ACC112 (cell line): ENCODE measurements around the gene FAT1.

Experiments
- H2AFZ ChIP-seq: fragments of 200-600 bp; sonication (generic); one replicate; pipeline ENCODE4 v1.6.0; 2017; ENCODE audit warnings: antibody characterized with exemption, low read length; ENCODE audit not compliant: unreplicated experiment
- H3K27ac ChIP-seq: fragments of 200-600 bp; sonication (generic); 2 replicates; pipeline ENCODE4 v1.5.1; 2014; ENCODE audit warnings: low read depth, mild to moderate bottlenecking, antibody characterized with exemption, low read length, moderate library complexity
- H3K27me3 ChIP-seq: fragments of 200-600 bp; sonication (generic); 2 replicates; pipeline ENCODE4 v1.6.1; 2014; ENCODE audit warnings: mild to moderate bottlenecking, antibody characterized with exemption, low read length, moderate library complexity, mixed read lengths; ENCODE audit not compliant: insufficient read depth
- H3K36me3 ChIP-seq: fragments of 200-600 bp; sonication (generic); 2 replicates; pipeline ENCODE4 v1.6.1; 2016; ENCODE audit warnings: mild to moderate bottlenecking, antibody characterized with exemption, low read length, moderate library complexity, mixed read lengths; ENCODE audit not compliant: insufficient read depth
- H3K4me1 ChIP-seq: fragments of 200-600 bp; sonication (generic); one replicate; pipeline ENCODE4 v1.6.1; 2016; ENCODE audit warnings: low read length, mixed read lengths; ENCODE audit not compliant: insufficient read depth, unreplicated experiment, control insufficient read depth
- H3K4me3 ChIP-seq: fragments of 200-600 bp; sonication (generic); 2 replicates; pipeline ENCODE4 v1.5.1; 2014; ENCODE audit warnings: mild to moderate bottlenecking, low read depth, low read length
- H3K79me2 ChIP-seq: fragments of 200-600 bp; sonication (generic); one replicate; pipeline ENCODE4 v1.6.0; 2016; ENCODE audit warnings: low read length; ENCODE audit not compliant: control insufficient read depth, unreplicated experiment, insufficient read depth

The FAT1 gene

GRCh38 chr4:186723292-186724057, at the start of gene FAT1:
FAT1 (minus strand) TSS chr4:186723856; CDS start chr4:186709827, 14,029 bp downstream.
- H3K27ac ChIP-seq: peak within 1 kb of the TSS; percentile 57
- peaks cover 70% of the 10 kb centered on the region for H3K79me2 ChIP-seq
- H3K27me3 ChIP-seq: no peaks in the 10 kb centered on the region

GRCh38 chr4:186772936-186773487, 49.4 kb upstream of the FAT1 start:
- Histone ChIP-seq H3K27me3 (no peaks in the 10 kb centered on the region), H3K4me1 (peaks cover 18% of the 10 kb centered on the region), H2AFZ (no peak overlapping the region), H3K27ac (no peak overlapping the region), H3K36me3 (no peaks in the 10 kb centered on the region), H3K79me2 (no peaks in the 10 kb centered on the region), H3K4me3 (no peak overlapping the region)

More at GRCh38 chr4:186723292-186724057, at the start of gene FAT1:
- Histone ChIP-seq H3K4me1 (peaks cover 18% of the 10 kb centered on the region), H3K36me3 (no peaks in the 10 kb centered on the region; the same call in 1 of the 2 replicates), H2AFZ (peak within 1 kb of the TSS; percentile 83), H3K4me3 (peak within 1 kb of the TSS; percentile 73)

- Histone ChIP-seq H3K27me3 (no peaks in the 10 kb centered on the region), H3K36me3 (no peaks in the 10 kb centered on the region), H3K4me1 (peaks cover 18% of the 10 kb centered on the region), H3K4me3 (no peak overlapping the region), H2AFZ (peak overlapping the region; percentile 30), H3K27ac (peak overlapping the region; percentile 72), H3K79me2 (no peaks in the 10 kb centered on the region)
These were observed 48.0 kb upstream of the FAT1 start for GRCh38 chr4:186771624-186772023.

- no peak overlapping the region for H2AFZ ChIP-seq
- no peaks in the 10 kb centered on the region for H3K79me2 ChIP-seq
- no peaks in the 10 kb centered on the region for H3K27me3 ChIP-seq
- peak overlapping the region; percentile 72 for H3K27ac ChIP-seq
- peaks cover 21% of the 10 kb centered on the region for H3K4me1 ChIP-seq
- no peaks in the 10 kb centered on the region for H3K36me3 ChIP-seq
- peak overlapping the region; percentile 28; the same call in 1 of the 2 replicates for H3K4me3 ChIP-seq
These were observed 47.0 kb upstream of the FAT1 start for GRCh38 chr4:186770481-186771175.

GRCh38 chr4:186767794-186768193, 44.1 kb upstream of the FAT1 start:
- Histone ChIP-seq H2AFZ (no peak overlapping the region), H3K36me3 (no peaks in the 10 kb centered on the region), H3K27ac (no peak overlapping the region), H3K79me2 (no peaks in the 10 kb centered on the region), H3K4me3 (no peak overlapping the region), H3K4me1 (peaks cover 31% of the 10 kb centered on the region), H3K27me3 (no peaks in the 10 kb centered on the region)

GRCh38 chr4:186765673-186766546, 42.3 kb upstream of the FAT1 start:
- Histone ChIP-seq H3K36me3 (no peaks in the 10 kb centered on the region), H3K27me3 (no peaks in the 10 kb centered on the region), H3K4me3 (peak overlapping the region; percentile 24; the same call in 1 of the 2 replicates), H3K79me2 (no peaks in the 10 kb centered on the region), H2AFZ (peak overlapping the region; percentile 35), H3K4me1 (peaks cover 23% of the 10 kb centered on the region), H3K27ac (peak overlapping the region; percentile 60; the same call in 1 of the 2 replicates)

GRCh38 chr4:186765138-186765537, 41.5 kb upstream of the FAT1 start:
- H3K27me3 ChIP-seq: no peaks in the 10 kb centered on the region
- H3K4me1 ChIP-seq: peaks cover 20% of the 10 kb centered on the region
- peak overlapping the region; percentile 24 for H3K4me3 ChIP-seq
- H2AFZ ChIP-seq: peak overlapping the region; percentile 54
- peak overlapping the region; percentile 60 for H3K27ac ChIP-seq
- H3K79me2 ChIP-seq: no peaks in the 10 kb centered on the region
- H3K36me3 ChIP-seq: no peaks in the 10 kb centered on the region

- Histone ChIP-seq H2AFZ (peak overlapping the region; percentile 54), H3K36me3 (no peaks in the 10 kb centered on the region), H3K79me2 (no peaks in the 10 kb centered on the region), H3K4me3 (no peak overlapping the region), H3K27me3 (no peaks in the 10 kb centered on the region), H3K4me1 (peaks cover 18% of the 10 kb centered on the region), H3K27ac (peak overlapping the region; percentile 60)
These were observed 40.8 kb upstream of the FAT1 start for GRCh38 chr4:186764457-186764856.

- Histone ChIP-seq H3K4me3 (no peak overlapping the region), H3K27me3 (no peaks in the 10 kb centered on the region), H3K36me3 (no peaks in the 10 kb centered on the region), H3K27ac (no peak overlapping the region), H3K4me1 (peaks cover 18% of the 10 kb centered on the region), H2AFZ (no peak overlapping the region), H3K79me2 (no peaks in the 10 kb centered on the region)
These were observed 39.2 kb upstream of the FAT1 start for GRCh38 chr4:186762865-186763264.

GRCh38 chr4:186762361-186762760, 38.7 kb upstream of the FAT1 start:
- Histone ChIP-seq H3K27me3 (no peaks in the 10 kb centered on the region), H2AFZ (no peak overlapping the region), H3K36me3 (no peaks in the 10 kb centered on the region), H3K4me3 (no peak overlapping the region), H3K79me2 (no peaks in the 10 kb centered on the region), H3K4me1 (peaks cover 18% of the 10 kb centered on the region), H3K27ac (no peak overlapping the region)
